Measurements from ENCODE around the gene SERF1A. TPM values are rescaled to one million over a fixed set of nuclear protein-coding genes. Genes with fewer than 3 reads are reported as not detected.
"Not testable (repeated sequence)": the region's sequence is repeated elsewhere in the genome, so short reads cannot be mapped to it uniquely, and the experiment has no call there.

SERF1A gene
- 27.5 TPM for total RNA-seq (ENCODE audit: unreplicated experiment)
- long read RNA-seq, transcript SERF1A-201 (3 exons, 963 nt): major isoform, 36 of 45 reads
- long read RNA-seq, transcript SERF1A-205 (3 exons, 663 nt): minor isoform, 7 of 45 reads
- long read RNA-seq, partial matches to known transcripts: 1 of 45 reads
- long read RNA-seq, other reads (novel, unspliced or antisense): 1 of 45 reads

DNA sequence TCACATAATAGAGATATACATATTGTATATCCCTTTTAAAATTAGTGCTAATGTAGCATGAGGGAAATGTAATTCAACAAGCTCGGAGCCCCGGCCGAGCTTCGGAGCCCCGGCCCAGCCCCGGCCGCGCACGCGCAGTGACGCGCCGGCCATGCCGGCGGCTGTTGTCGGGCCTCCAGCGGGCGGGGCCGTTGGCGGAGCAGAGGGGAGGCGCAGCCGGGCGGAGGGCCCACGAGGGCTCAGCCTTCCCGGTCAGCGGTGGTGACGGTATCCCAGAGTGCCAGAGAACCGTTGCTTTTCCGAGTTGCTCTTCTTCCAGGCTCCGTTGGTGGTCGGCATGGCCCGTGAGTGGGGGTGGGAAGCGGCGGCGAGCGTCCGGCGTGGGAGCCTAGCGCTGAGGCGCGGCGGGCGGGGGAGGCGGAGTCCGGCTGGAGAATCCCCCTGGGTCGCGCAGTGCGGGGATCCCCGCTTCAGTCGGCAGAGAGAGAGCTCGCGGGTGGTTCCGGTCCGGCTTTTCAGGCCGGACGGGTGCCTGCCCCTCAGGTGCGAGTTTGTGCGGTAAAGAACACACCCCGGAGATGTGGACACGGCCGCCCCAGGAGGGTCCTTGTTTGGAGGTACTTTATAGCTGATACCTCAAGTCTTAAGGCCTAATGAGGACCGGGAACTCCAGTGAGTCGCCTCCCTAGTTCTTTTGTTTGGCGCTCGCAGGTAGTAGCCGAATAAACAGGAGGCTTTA is at the start of gene SERF1A:
TSS of gene SERF1A (plus strand) at position 137 of the 739 bp plus-strand sequence. CDS start at position 338, 201 bp downstream.
- H3K9me3 Mint-ChIP-seq (ENCODE audit: unreplicated experiment); H3K27me3 Mint-ChIP-seq (ENCODE audit: unreplicated experiment); H3K27ac Mint-ChIP-seq (ENCODE audit: unreplicated experiment); H3K36me3 Mint-ChIP-seq (ENCODE audit: low read depth, unreplicated experiment); H3K4me1 Mint-ChIP-seq (ENCODE audit: unreplicated experiment); H3K4me3 Mint-ChIP-seq (ENCODE audit: unreplicated experiment); DNase-seq (ENCODE audit: low spot score): not testable (repeated sequence)

- H3K36me3 Mint-ChIP-seq (ENCODE audit: low read depth, unreplicated experiment); DNase-seq (ENCODE audit: low spot score); H3K27ac Mint-ChIP-seq (ENCODE audit: unreplicated experiment); H3K4me3 Mint-ChIP-seq (ENCODE audit: unreplicated experiment); H3K27me3 Mint-ChIP-seq (ENCODE audit: unreplicated experiment); H3K9me3 Mint-ChIP-seq (ENCODE audit: unreplicated experiment); H3K4me1 Mint-ChIP-seq (ENCODE audit: unreplicated experiment): not testable (repeated sequence)
These were observed 33.7 kb upstream of the SERF1A start for GRCh38 chr5:70866778-70867177.

DNA sequence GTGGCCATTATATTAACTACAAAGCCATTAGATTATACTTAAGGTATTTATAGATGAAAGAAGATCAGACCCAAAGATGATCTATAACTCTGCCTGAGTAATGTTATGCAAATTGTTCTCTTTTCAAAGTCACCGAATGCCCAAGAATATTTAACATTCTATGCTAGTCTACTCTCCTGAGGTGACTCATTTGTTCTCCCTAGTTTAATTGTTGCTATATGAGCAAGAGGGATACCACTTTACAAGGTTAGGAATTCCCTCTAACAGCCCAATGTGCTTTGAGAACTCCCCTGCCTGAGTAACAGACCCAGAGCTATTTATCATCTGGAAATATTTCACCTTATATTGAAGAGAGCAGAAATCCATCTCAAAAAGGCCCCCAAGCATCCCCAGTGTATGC is 29.8 kb upstream of the SERF1A start:
- H3K27ac Mint-ChIP-seq (ENCODE audit: unreplicated experiment); H3K4me1 Mint-ChIP-seq (ENCODE audit: unreplicated experiment); H3K4me3 Mint-ChIP-seq (ENCODE audit: unreplicated experiment); H3K27me3 Mint-ChIP-seq (ENCODE audit: unreplicated experiment); H3K9me3 Mint-ChIP-seq (ENCODE audit: unreplicated experiment); DNase-seq (ENCODE audit: low spot score); H3K36me3 Mint-ChIP-seq (ENCODE audit: low read depth, unreplicated experiment): not testable (repeated sequence)

DNA sequence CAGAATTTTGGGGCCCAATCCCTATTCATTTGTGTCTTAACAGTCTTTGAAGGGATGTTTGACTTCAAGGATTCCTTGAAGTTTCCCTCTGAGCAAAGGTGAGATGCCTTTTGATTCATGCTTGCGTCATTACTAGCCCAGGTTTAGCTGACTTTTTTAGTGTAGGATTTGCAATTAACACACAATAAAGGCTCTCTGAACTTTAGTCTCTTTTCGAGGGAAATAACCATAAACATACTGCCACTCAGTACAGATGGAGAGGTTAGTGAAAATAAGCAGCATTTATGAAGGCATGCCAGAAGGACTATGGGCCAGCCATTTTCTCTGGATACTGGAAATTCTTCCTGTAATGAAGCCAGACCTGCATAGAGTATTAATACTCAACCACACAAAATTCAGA is 4.4 kb upstream of the SERF1A start:
- not testable (repeated sequence) for H3K4me1 Mint-ChIP-seq (ENCODE audit: unreplicated experiment); H3K4me3 Mint-ChIP-seq (ENCODE audit: unreplicated experiment); DNase-seq (ENCODE audit: low spot score); H3K27me3 Mint-ChIP-seq (ENCODE audit: unreplicated experiment); H3K27ac Mint-ChIP-seq (ENCODE audit: unreplicated experiment); H3K36me3 Mint-ChIP-seq (ENCODE audit: low read depth, unreplicated experiment); H3K9me3 Mint-ChIP-seq (ENCODE audit: unreplicated experiment)

GRCh38 chr5:70901272-70901571 is 753 bp downstream of the SERF1A start:
- not testable (repeated sequence) for H3K4me1 Mint-ChIP-seq (ENCODE audit: unreplicated experiment); H3K4me3 Mint-ChIP-seq (ENCODE audit: unreplicated experiment); H3K36me3 Mint-ChIP-seq (ENCODE audit: low read depth, unreplicated experiment); DNase-seq (ENCODE audit: low spot score); H3K27ac Mint-ChIP-seq (ENCODE audit: unreplicated experiment); H3K27me3 Mint-ChIP-seq (ENCODE audit: unreplicated experiment); H3K9me3 Mint-ChIP-seq (ENCODE audit: unreplicated experiment)

DNA sequence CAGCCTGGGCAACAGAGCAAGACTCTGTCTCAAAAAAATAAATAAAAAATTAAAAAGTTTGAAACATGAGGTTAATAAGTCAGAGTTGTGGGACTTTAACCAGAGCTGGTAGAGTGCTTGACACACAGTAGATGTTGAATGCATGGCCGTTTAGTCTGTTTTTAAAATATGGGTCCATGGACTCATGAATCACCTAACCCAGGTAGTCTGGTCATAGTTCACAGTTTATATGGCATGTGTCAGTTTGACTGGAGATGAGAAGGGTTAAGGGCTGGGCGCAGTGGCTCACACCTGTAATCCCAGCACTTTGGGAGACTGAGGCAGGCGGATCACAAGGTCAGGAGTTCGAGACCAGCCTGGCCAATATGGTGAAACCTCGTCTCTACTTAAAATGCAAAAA is 6.2 kb downstream of the SERF1A start:
- not testable (repeated sequence) for H3K4me1 Mint-ChIP-seq (ENCODE audit: unreplicated experiment); H3K36me3 Mint-ChIP-seq (ENCODE audit: low read depth, unreplicated experiment); H3K9me3 Mint-ChIP-seq (ENCODE audit: unreplicated experiment); H3K27me3 Mint-ChIP-seq (ENCODE audit: unreplicated experiment); H3K4me3 Mint-ChIP-seq (ENCODE audit: unreplicated experiment); H3K27ac Mint-ChIP-seq (ENCODE audit: unreplicated experiment); DNase-seq (ENCODE audit: low spot score)

- H3K27me3 Mint-ChIP-seq (ENCODE audit: unreplicated experiment); DNase-seq (ENCODE audit: low spot score); H3K4me3 Mint-ChIP-seq (ENCODE audit: unreplicated experiment); H3K27ac Mint-ChIP-seq (ENCODE audit: unreplicated experiment); H3K4me1 Mint-ChIP-seq (ENCODE audit: unreplicated experiment); H3K36me3 Mint-ChIP-seq (ENCODE audit: low read depth, unreplicated experiment); H3K9me3 Mint-ChIP-seq (ENCODE audit: unreplicated experiment): not testable (repeated sequence)
These were observed 16.4 kb downstream of the SERF1A start for GRCh38 chr5:70916829-70917228.

DNA sequence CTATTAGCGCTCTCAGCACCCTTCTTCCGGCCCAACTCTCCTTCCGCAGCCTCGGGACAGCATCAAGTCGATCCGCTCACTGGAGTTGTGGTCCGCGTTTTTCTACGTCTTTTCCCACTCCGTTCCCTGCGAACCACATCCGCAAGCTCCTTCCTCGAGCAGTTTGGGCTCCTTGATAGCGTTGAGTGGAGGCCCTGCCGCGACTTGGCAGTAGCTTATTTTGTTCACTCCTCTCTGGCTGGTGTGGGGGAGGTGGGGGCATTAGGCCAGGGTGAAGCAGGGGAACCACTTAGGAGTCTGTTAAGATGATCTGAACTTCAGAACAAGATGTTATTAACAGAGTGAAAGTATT is 24.7 kb downstream of the SERF1A start:
- not testable (repeated sequence) for H3K4me1 Mint-ChIP-seq (ENCODE audit: unreplicated experiment); H3K27me3 Mint-ChIP-seq (ENCODE audit: unreplicated experiment); H3K4me3 Mint-ChIP-seq (ENCODE audit: unreplicated experiment); H3K36me3 Mint-ChIP-seq (ENCODE audit: low read depth, unreplicated experiment); DNase-seq (ENCODE audit: low spot score); H3K9me3 Mint-ChIP-seq (ENCODE audit: unreplicated experiment); H3K27ac Mint-ChIP-seq (ENCODE audit: unreplicated experiment)

- not testable (repeated sequence) for H3K36me3 Mint-ChIP-seq (ENCODE audit: low read depth, unreplicated experiment); H3K4me3 Mint-ChIP-seq (ENCODE audit: unreplicated experiment); H3K27me3 Mint-ChIP-seq (ENCODE audit: unreplicated experiment); H3K27ac Mint-ChIP-seq (ENCODE audit: unreplicated experiment); H3K9me3 Mint-ChIP-seq (ENCODE audit: unreplicated experiment); DNase-seq (ENCODE audit: low spot score); H3K4me1 Mint-ChIP-seq (ENCODE audit: unreplicated experiment)
These were observed 31.4 kb downstream of the SERF1A start for GRCh38 chr5:70931709-70932368.

- not testable (repeated sequence) for H3K27me3 Mint-ChIP-seq (ENCODE audit: unreplicated experiment); H3K9me3 Mint-ChIP-seq (ENCODE audit: unreplicated experiment); H3K27ac Mint-ChIP-seq (ENCODE audit: unreplicated experiment); H3K36me3 Mint-ChIP-seq (ENCODE audit: low read depth, unreplicated experiment); DNase-seq (ENCODE audit: low spot score); H3K4me3 Mint-ChIP-seq (ENCODE audit: unreplicated experiment); H3K4me1 Mint-ChIP-seq (ENCODE audit: unreplicated experiment)
These were observed 32.1 kb downstream of the SERF1A start for GRCh38 chr5:70932560-70932959.

DNA sequence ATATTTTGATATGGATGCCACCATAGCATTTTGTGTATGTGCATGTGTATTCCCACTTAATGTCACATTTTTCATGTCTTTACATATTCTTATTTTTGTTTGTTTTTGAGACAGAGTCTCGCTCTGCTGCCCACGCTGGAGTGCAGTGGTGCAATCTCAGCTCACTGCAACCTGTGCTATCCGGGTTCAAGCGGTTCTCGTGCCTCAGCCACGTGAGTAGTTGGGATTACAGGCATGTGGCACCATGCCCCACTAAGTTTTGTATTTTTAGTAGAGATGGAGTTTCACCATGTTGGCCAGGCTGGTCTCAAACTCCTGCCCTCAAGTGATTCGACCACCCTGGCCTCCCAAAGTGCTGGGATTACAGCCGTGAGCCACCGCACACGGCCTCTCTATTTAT is 52.6 kb downstream of the SERF1A start:
- not testable (repeated sequence) for H3K27me3 Mint-ChIP-seq (ENCODE audit: unreplicated experiment); H3K4me3 Mint-ChIP-seq (ENCODE audit: unreplicated experiment); H3K9me3 Mint-ChIP-seq (ENCODE audit: unreplicated experiment); DNase-seq (ENCODE audit: low spot score); H3K36me3 Mint-ChIP-seq (ENCODE audit: low read depth, unreplicated experiment); H3K4me1 Mint-ChIP-seq (ENCODE audit: unreplicated experiment); H3K27ac Mint-ChIP-seq (ENCODE audit: unreplicated experiment)

Data from endothelial cell (in vitro differentiated cells).